Spleen (tissue), 11 donors: ENCODE measurements around the gene PEAK1. TPM values are rescaled to one million over a fixed set of nuclear protein-coding genes. Genes with fewer than 3 reads are reported as not detected.
A peak's percentile ranks its signal among the peaks of the same experiment; 100 is the strongest.

Experiments used
- DNase-seq: peaks from one replicate; pipeline ENCODE4 v3.0.0-alpha.2; 2020
- H3K27ac ChIP-seq, 8 donors: fragments of 200-600 bp; sonication (generic) in 7 of 8; 1 replicate in 4 of 8; 2 replicates in 4 of 8; pipeline versions ENCODE4 v1.5.0 to v1.8.0; 2016 to 2021; ENCODE audit warnings: inconsistent platforms in 4 of 8, mild to moderate bottlenecking in 4 of 8, moderate library complexity in 1 of 8
- H3K27me3 ChIP-seq, 7 donors: fragments of 200-600 bp; sonication (generic) in 6 of 7; replicated peaks in 1 of 7; 1 replicate in 4 of 7; 2 replicates in 3 of 7; pipeline versions ENCODE4 v1.5.0 to v1.8.0; 2016 to 2021; ENCODE audit warnings: inconsistent platforms in 3 of 7, mild to moderate bottlenecking in 1 of 7
- H3K36me3 ChIP-seq, 6 donors: fragments of 200-600 bp; sonication (generic) in 5 of 6; 1 replicate in 4 of 6; 2 replicates in 2 of 6; pipeline versions ENCODE4 v1.5.0 to v1.8.0; 2016 to 2021; ENCODE audit warnings: inconsistent platforms in 2 of 6
- H3K4me1 ChIP-seq, 6 donors: fragments of 200-600 bp; sonication (generic) in 5 of 6; 1 replicate in 3 of 6; 2 replicates in 3 of 6; pipeline versions ENCODE4 v1.5.0 to v1.8.0; 2016 to 2021; ENCODE audit warnings: inconsistent platforms in 3 of 6
- H3K4me3 ChIP-seq, 8 donors: fragments of 200-600 bp; sonication (generic) in 7 of 8; 1 replicate in 4 of 8; 2 replicates in 4 of 8; pipeline versions ENCODE4 v1.5.0 to v1.8.0; 2016 to 2021; ENCODE audit warnings: inconsistent platforms in 4 of 8, mild to moderate bottlenecking in 4 of 8, moderate library complexity in 2 of 8
- H3K9me3 ChIP-seq, 8 donors: fragments of 200-600 bp; sonication (generic) in 7 of 8; 1 replicate in 4 of 8; 2 replicates in 4 of 8; pipeline versions ENCODE4 v1.5.0 to v1.8.0; 2016 to 2021; ENCODE audit warnings: inconsistent platforms in 4 of 8
- CTCF ChIP-seq, 11 experiments: fragments of 200-600 bp in 7 of 11; fragments of 450-650 bp in 4 of 11; sonication (generic) in 4 of 11; IDR thresholded peaks in 8 of 11; conservative IDR thresholded peaks in 3 of 11; 1 replicate in 7 of 11; 2 replicates in 4 of 11; pipeline versions ENCODE4 v1.4.0 to v1.8.0; 2016 to 2021; ENCODE audit warnings: antibody characterized with exemption in 11 of 11, inconsistent platforms in 4 of 11, mild to moderate bottlenecking in 1 of 11
- POLR2A ChIP-seq, 3 donors: fragments of 450-650 bp; IDR thresholded peaks; one replicate each; pipeline ENCODE4 v1.5.1; 2017; ENCODE audit warnings: antibody characterized with exemption in 3 of 3, mild to moderate bottlenecking in 1 of 3
- POLR2AphosphoS5 ChIP-seq, 3 donors: sonication (generic); formaldehyde crosslinking; IDR thresholded peaks; one replicate each; pipeline ENCODE4 v1.5.1; 2017; ENCODE audit warnings: antibody characterized with exemption in 3 of 3
- WGBS, 5 donors: extraction: QIAGEN DNeasy Blood & Tissue Kit in 3 of 5; methylation state at CpG; one replicate each; pipeline versions ENCODE4 v1.1.5 to v1.1.7; 2013 to 2018; 5-methylcytosine and 5-hydroxymethylcytosine counted together
- intact Hi-C: fragments of 100-400 bp; cut with DNase I; formaldehyde crosslinking; loops from one replicate; pipeline ENCODE4 v1.15.0; 2023; ENCODE audit warnings: low total_unique reads
- polyA plus RNA-seq, 3 donors: library from polyadenylated mRNA; stranded (reverse); fragments of 200-250 nt; gene quantifications; one replicate each; pipeline ENCODE4 v1.2.1, GENCODE V29; 2013
- total RNA-seq, 7 donors: library from RNA; depleted of rRNA in 3 of 7; stranded (reverse); fragments of >200 nt in 3 of 7; fragmentation: NEBNext Ultra II Directional in 4 of 7; extraction: Animal tissue kit (Norgen Biotek cat#: 25700) in 4 of 7; gene quantifications; one replicate each; pipeline versions ENCODE4 v1.1.0 to v1.2.1, GENCODE V29; 2016 to 2021
- donor health status: healthy with polysubstance abuse.
- donor health status: DM: no; HTN: no; CAD: no; lungs with moderate emphysema.
- donor health status: DM: no; HTN: no; CAD: no.
- donor health status: Bipolar disorder and iron deficiency.
- donor health status: healthy.
- donor health status: DM: no; HTN: no; CAD: no.
- donor health status: DM: yes; HTN: yes; CAD: no.

The PEAK1 gene
- total and polyA plus RNA-seq, 10 donors, result 5.0 to 415 (median 175) TPM

- DNase-seq, result no peak
- whole genome bisulfite sequencing, 5 donors, result 69 to 89% (median 81%) methylated on average over 3 of the region's 3 CpGs
- intact Hi-C loops, result no loop called here
- Histone ChIP-seq H3K4me1 (peaks cover 0 to 30% (median 27%) of the 10 kb centered on the region in 6 donors), H3K9me3 (no peaks in the 10 kb centered on the region), H3K4me3 (no peak overlapping the region), H3K27me3 (no peaks in the 10 kb centered on the region), H3K36me3 (peaks cover 0 to 30% (median 6%) of the 10 kb centered on the region in 6 donors), H3K27ac (peak overlapping the region in 2 of 8 donors; percentile 1 to 11)
- TF ChIP-seq POLR2AphosphoS5 (IDR thresholded peaks at IDR 0.05), result no peak
- TF ChIP-seq CTCF (IDR thresholded peaks at IDR 0.05 in 8 of 11, conservative IDR thresholded peaks at IDR 0.05 in 3 of 11), result no peak
- TF ChIP-seq POLR2A (IDR thresholded peaks at IDR 0.05), result no peak
These were observed 293.2 kb downstream of the PEAK1 start for GRCh38 chr15:77126529-77127326.

DNA sequence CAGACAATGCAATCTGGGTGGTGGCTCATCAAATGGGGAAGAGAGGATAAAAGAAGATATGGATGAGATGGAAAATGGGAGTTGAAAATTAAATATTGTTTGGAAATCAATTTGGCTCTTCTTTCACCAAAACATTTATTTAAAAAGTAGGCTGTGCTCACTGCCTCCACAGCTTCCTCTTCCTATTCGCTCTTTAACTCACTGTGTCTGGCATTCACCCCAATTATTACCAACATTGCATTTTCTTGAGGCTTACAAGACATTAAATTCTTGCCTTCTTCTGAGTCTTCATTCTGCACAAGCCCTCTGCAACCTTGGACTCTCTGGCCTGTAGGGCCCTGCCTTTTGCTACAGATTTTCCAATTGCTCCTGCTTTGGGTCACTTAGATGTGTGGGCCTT, 296.1 kb downstream of the PEAK1 start:
- Histone ChIP-seq H3K36me3 (peaks cover 0 to 14% (median 0%) of the 10 kb centered on the region in 6 donors), H3K9me3 (no peaks in the 10 kb centered on the region), H3K27ac (peak overlapping the region in 1 of 8 donors; percentile 22), H3K4me3 (no peak overlapping the region), H3K4me1 (peaks cover 0 to 44% (median 40%) of the 10 kb centered on the region in 6 donors), H3K27me3 (no peaks in the 10 kb centered on the region)
- TF ChIP-seq CTCF (IDR thresholded peaks at IDR 0.05 in 8 of 11, conservative IDR thresholded peaks at IDR 0.05 in 3 of 11), result no peak
- TF ChIP-seq POLR2A (IDR thresholded peaks at IDR 0.05), result no peak
- TF ChIP-seq POLR2AphosphoS5 (IDR thresholded peaks at IDR 0.05), result no peak
- intact Hi-C loops, result no loop called here
- DNase-seq, result no peak
- WGBS, 5 donors, result 45 to 81% (median 65%) methylated on average over 1 of the region's 1 CpG

DNA sequence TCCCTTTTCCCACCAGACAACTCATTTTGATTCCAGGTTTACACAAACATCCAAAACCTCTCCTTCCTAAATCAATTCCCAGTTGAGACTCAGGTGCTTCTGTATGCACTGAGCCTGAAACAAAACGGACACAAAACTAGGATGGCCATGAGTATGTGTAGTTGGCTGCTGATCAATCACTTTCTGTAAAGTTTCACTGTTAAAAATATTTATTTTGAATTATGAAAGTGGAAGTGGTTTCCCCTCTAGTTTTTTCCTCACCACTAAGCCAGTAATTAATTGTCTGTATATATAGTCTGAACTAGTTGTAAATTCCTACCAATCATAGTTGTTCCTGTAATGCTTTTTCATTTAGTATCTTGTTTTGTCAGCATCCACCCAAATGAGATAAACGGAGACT, 297.3 kb downstream of the PEAK1 start:
- H3K27ac ChIP-seq, result peak overlapping the region in 3 of 8 donors; percentile 1 to 26 (median 15)
- no peaks in the 10 kb centered on the region for H3K9me3 ChIP-seq
- intact Hi-C loops, result no loop called here
- WGBS, 5 donors, result 56 to 74% (median 64%) methylated on average over 2 of the region's 2 CpGs
- TF ChIP-seq POLR2AphosphoS5 (IDR thresholded peaks at IDR 0.05), result no peak
- TF ChIP-seq CTCF (IDR thresholded peaks at IDR 0.05 in 8 of 11, conservative IDR thresholded peaks at IDR 0.05 in 3 of 11), result no peak
- no peak for TF ChIP-seq POLR2A (IDR thresholded peaks at IDR 0.05)
- H3K27me3 ChIP-seq, result no peaks in the 10 kb centered on the region
- peaks cover 0 to 52% (median 45%) of the 10 kb centered on the region in 6 donors for H3K4me1 ChIP-seq
- H3K36me3 ChIP-seq, result peaks cover 0 to 5% (median 0%) of the 10 kb centered on the region in 6 donors
- no peak for DNase-seq
- H3K4me3 ChIP-seq, result no peak overlapping the region

- TF ChIP-seq CTCF (IDR thresholded peaks at IDR 0.05 in 8 of 11, conservative IDR thresholded peaks at IDR 0.05 in 3 of 11), result no peak
- H3K36me3 ChIP-seq, result no peaks in the 10 kb centered on the region
- H3K4me1 ChIP-seq, result peaks cover 0 to 52% (median 39%) of the 10 kb centered on the region in 6 donors
- no peak overlapping the region for H3K4me3 ChIP-seq
- H3K9me3 ChIP-seq, result no peaks in the 10 kb centered on the region
- 86 to 100% (median 97%) methylated on average over 1 of the region's 1 CpG for WGBS, 5 donors
- intact Hi-C loops, result no loop called here
- H3K27ac ChIP-seq, result peak overlapping the region in 1 of 8 donors; percentile 15
- no peaks in the 10 kb centered on the region for H3K27me3 ChIP-seq
- no peak for DNase-seq
These were observed 298.3 kb downstream of the PEAK1 start for GRCh38 chr15:77121599-77121998.
